Colonic mucosa (tissue), 4 donors: Measurements from ENCODE around the gene SYPL1. TPM values are rescaled to one million over a fixed set of nuclear protein-coding genes. Genes with fewer than 3 reads are reported as not detected.

Experiments used
- DNase-seq: peaks from one replicate; pipeline ENCODE4 v3.0.0-alpha.2; 2020
- H3K27ac ChIP-seq: fragments of 200-600 bp; one replicate; pipeline ENCODE4 v1.8.0; 2021
- H3K27me3 ChIP-seq: fragments of 200-600 bp; one replicate; pipeline ENCODE4 v1.8.0; 2021
- H3K36me3 ChIP-seq: fragments of 200-600 bp; one replicate; pipeline ENCODE4 v1.8.0; 2021
- H3K4me1 ChIP-seq: fragments of 200-600 bp; one replicate; pipeline ENCODE4 v1.8.0; 2021; ENCODE audit warnings: mild to moderate bottlenecking
- H3K4me3 ChIP-seq: fragments of 200-600 bp; one replicate; pipeline ENCODE4 v1.8.0; 2021
- H3K9ac ChIP-seq, 2 donors: one replicate each; pipeline ENCODE4 v1.7.0; 2013; ENCODE audit warnings: control low read depth in 2 of 2, low read depth in 2 of 2, low read length in 2 of 2
- H3K9me3 ChIP-seq: fragments of 200-600 bp; one replicate; pipeline ENCODE4 v1.8.0; 2021
- CTCF ChIP-seq: fragments of 200-600 bp; IDR thresholded peaks from one replicate; pipeline ENCODE4 v1.8.0; 2022; ENCODE audit warnings: antibody characterized with exemption, mild to moderate bottlenecking
- intact Hi-C: fragments of 100-400 bp; cut with DNase I; formaldehyde crosslinking; loops from one replicate; pipeline ENCODE4 v1.14.1; 2022
- total RNA-seq, 2 donors: library from RNA; stranded (reverse); fragmentation: NEBNext Ultra II Directional in 1 of 2; extraction: Animal tissue kit (Norgen Biotek cat#: 25700) in 1 of 2; gene quantifications; one replicate each; pipeline ENCODE4 v1.2.1, GENCODE V29; 2021
- donor health status: healthy.
- donor health status: DM: no; HTN: no; CAD: no.
- donor health status: DM: no; HTN: no; CAD: no.

The SYPL1 gene
- total RNA-seq, 2 donors from 2014 or later, result 89.0 to 94.0 TPM

DNA sequence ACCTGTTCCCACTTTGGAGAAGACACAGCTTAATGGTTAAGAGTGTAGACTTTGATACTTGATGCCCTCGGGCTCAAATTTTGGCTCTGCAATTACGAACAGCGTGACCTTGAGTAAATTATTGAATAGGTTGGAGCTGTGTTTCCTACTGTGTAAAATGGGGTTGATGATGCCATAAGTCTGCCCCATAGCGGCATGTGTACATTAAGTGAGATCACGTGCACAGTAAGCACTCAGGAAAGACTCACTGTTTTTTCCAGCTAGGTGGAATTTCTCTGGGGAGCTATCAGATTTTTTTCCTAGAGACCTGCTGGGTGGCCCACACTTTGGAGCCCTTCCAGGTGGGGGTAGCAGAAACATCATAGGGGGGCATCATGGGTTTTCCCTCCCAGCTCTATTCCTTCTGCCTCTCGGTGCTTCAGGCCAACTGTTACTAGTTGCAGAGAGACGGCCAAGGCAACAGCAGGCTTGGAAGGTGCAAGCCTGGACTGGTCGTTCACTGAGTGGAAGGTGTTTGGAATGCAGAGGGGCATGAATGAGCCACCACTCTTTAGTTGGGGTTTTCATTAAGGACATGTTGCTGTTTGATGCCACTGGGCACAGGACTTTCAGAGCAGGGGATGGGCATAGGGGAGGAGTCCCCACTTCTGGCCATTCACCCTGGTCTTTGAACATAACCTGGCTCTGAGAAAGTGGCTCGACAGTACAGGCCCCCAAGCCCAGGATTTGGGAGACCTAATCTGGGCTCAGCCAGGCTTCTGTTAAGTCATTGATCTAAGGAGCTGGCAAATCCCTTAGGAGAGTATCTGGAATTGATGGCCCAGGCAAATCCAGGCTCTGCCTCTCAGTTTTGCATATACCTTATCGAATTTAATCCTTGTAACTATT is 64.0 kb downstream of the SYPL1 start:
- Histone ChIP-seq H3K4me1 (no peaks in the 10 kb centered on the region), H3K9ac (no peak overlapping the region), H3K27ac (no peak overlapping the region), H3K9me3 (no peaks in the 10 kb centered on the region), H3K27me3 (no peaks in the 10 kb centered on the region), H3K4me3 (no peak overlapping the region), H3K36me3 (no peaks in the 10 kb centered on the region)
- TF ChIP-seq CTCF, result no peak
- DNase-seq, result no peak
- intact Hi-C loops, result no loop called here

GRCh38 chr7:106047184-106047583 is 64.9 kb downstream of the SYPL1 start:
- DNase-seq, result no peak
- Histone ChIP-seq H3K27me3 (no peaks in the 10 kb centered on the region), H3K27ac (no peak overlapping the region), H3K9me3 (no peaks in the 10 kb centered on the region), H3K9ac (no peak overlapping the region), H3K4me3 (no peak overlapping the region), H3K4me1 (no peaks in the 10 kb centered on the region), H3K36me3 (no peaks in the 10 kb centered on the region)
- TF ChIP-seq CTCF, result no peak
- intact Hi-C loops, result no loop called here

- no peak overlapping the region for H3K4me3 ChIP-seq
- H3K36me3 ChIP-seq, result no peaks in the 10 kb centered on the region
- H3K27ac ChIP-seq, result no peak overlapping the region
- DNase-seq, result no peak
- intact Hi-C loops, result no loop called here
- no peaks in the 10 kb centered on the region for H3K4me1 ChIP-seq
- no peaks in the 10 kb centered on the region for H3K27me3 ChIP-seq
- no peaks in the 10 kb centered on the region for H3K9me3 ChIP-seq
- no peak for TF ChIP-seq CTCF
- H3K9ac ChIP-seq, result no peak overlapping the region
Measured at GRCh38 chr7:106045586-106045985, 66.5 kb downstream of the SYPL1 start.

GRCh38 chr7:106045139-106045538 is 67.0 kb downstream of the SYPL1 start:
- Histone ChIP-seq H3K27me3 (no peaks in the 10 kb centered on the region), H3K27ac (no peak overlapping the region), H3K4me3 (no peak overlapping the region), H3K9me3 (no peaks in the 10 kb centered on the region), H3K4me1 (no peaks in the 10 kb centered on the region), H3K36me3 (no peaks in the 10 kb centered on the region), H3K9ac (no peak overlapping the region)
- TF ChIP-seq CTCF, result no peak
- no peak for DNase-seq
- intact Hi-C loops, result no loop called here

DNA sequence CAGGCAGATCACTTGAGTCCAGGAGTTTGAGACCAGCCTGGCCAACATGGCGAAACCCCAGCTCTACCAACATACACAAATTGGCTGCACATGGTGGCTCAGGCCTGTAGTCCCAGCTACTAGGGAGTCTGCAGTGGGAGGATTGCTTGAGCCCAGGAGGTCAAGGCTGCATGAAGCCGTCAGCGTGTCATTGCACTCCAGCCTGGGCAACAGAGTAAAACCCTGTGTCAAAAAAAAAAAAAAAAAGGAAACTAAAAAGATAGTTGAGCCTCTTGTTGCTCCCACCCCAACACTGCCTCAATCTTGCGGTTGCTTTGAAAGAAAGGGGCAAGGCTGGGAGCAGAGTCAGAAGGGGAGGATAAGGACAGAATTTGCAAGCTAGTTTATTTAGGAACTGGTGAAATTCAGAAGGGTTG is 69.9 kb downstream of the SYPL1 start:
- no peak for TF ChIP-seq CTCF

More for the DNA sequence above, 69.9 kb downstream of the SYPL1 start:
- Histone ChIP-seq H3K27me3 (no peaks in the 10 kb centered on the region), H3K9me3 (no peaks in the 10 kb centered on the region), H3K27ac (no peak overlapping the region), H3K36me3 (no peaks in the 10 kb centered on the region), H3K4me3 (no peak overlapping the region), H3K9ac (no peak overlapping the region), H3K4me1 (no peaks in the 10 kb centered on the region)
- intact Hi-C loops, result loop anchor here (2.0 kb wide), 1 partner anchor 281 kb away; no protein-coding TSS in a partner anchor
- no peak for DNase-seq
